HepG2 (cell line): ENCODE results near the gene STK32B. TPM values are rescaled to one million over a fixed set of nuclear protein-coding genes. Genes with fewer than 3 reads are reported as not detected.

Experiments
- ATAC-seq: fragments of 200-7000 bp; cut with Tn5 transposase; 3 replicates; pipeline ENCODE4 v1.9.1; 2020; ENCODE audit warnings: mild to moderate bottlenecking, moderate library complexity
- BruUV-seq: library from RNA; stranded (reverse); fragments of 400-500 nt; replicated peaks from 2 replicates; lab custom pipeline; 2021; lab: Mats Ljungman, UMichigan
- CTCF ChIA-PET: fragments of 300-600 bp; formaldehyde crosslinking; extraction: SDS; loops from one replicate; lab custom pipeline; 2021; ENCODE audit warnings: low total read pairs, inconsistent platforms, low intra/inter-chr PET ratio; lab: Yijun Ruan, JAX
- POLR2A ChIA-PET: fragments of 350-600 bp; sonication (Branson Sonifier 250); formaldehyde crosslinking; loops from one replicate; lab custom pipeline; 2020; ENCODE audit warnings: antibody characterized with exemption, inconsistent platforms; lab: Yijun Ruan, JAX
- DNase-seq: peaks from one replicate; pipeline ENCODE4 v3.0.0-alpha.2; 2015; ENCODE audit warnings: low spot score
- FAIRE-seq: peaks from 3 replicates; lab custom pipeline; 2011; peaks lifted over from hg19 to GRCh38; lab: Jason Lieb, UNC
- H2AFZ ChIP-seq: one replicate; pipeline ENCODE4 v1.6.1; 2011; ENCODE audit warnings: low read length, inconsistent platforms
- H3K27ac ChIP-seq: fragments of 300-600 bp; 3 replicates; pipeline ENCODE4 v1.8.0; 2011; ENCODE audit warnings: mixed run types, mild to moderate bottlenecking, mixed read lengths, low read length, inconsistent platforms; ENCODE audit not compliant: insufficient read depth; ENCODE audit errors: extremely low read length
- H3K27me3 ChIP-seq, 2 experiments: fragments of 200-600 bp in 1 of 2; 2 replicates in 1 of 2; 3 replicates in 1 of 2; pipeline versions ENCODE4 v1.6.0 to v1.8.0; 2011; ENCODE audit warnings: low read length in 2 of 2, mild to moderate bottlenecking in 2 of 2, moderate library complexity in 2 of 2, inconsistent platforms in 1 of 2; ENCODE audit not compliant: insufficient read depth in 2 of 2, control insufficient read depth in 1 of 2
- H3K36me3 ChIP-seq, 2 experiments: fragments of 200-600 bp in 1 of 2; replicated peaks in 1 of 2; 2 replicates in 1 of 2; 3 replicates in 1 of 2; pipeline versions ENCODE4 v1.5.1 to v1.8.0; 2011; ENCODE audit warnings: low read length in 2 of 2, inconsistent platforms in 1 of 2; ENCODE audit not compliant: insufficient read depth in 2 of 2, control insufficient read depth in 1 of 2
- H3K4me1 ChIP-seq: 2 replicates; pipeline ENCODE4 v1.5.1; 2012; ENCODE audit warnings: low read length, inconsistent platforms; ENCODE audit not compliant: insufficient read depth
- H3K4me2 ChIP-seq: 2 replicates; pipeline ENCODE4 v1.6.0; 2011; ENCODE audit warnings: low read depth, low read length, inconsistent platforms
- H3K4me3 ChIP-seq, 3 experiments: fragments of 200-600 bp in 1 of 3; sonication (generic), shearing (Covaris generic) in 1 of 3; replicated peaks in 1 of 3; 2 replicates each; pipeline ENCODE4 v1.5.1; 2011 to 2016; ENCODE audit warnings: low read length in 3 of 3, inconsistent platforms in 2 of 3, low read depth in 2 of 3, mild to moderate bottlenecking in 2 of 3, control low read depth in 1 of 3, mixed read lengths in 1 of 3; ENCODE audit not compliant: insufficient read depth in 1 of 3
- H3K79me2 ChIP-seq: one replicate; pipeline ENCODE4 v1.6.1; 2011; ENCODE audit warnings: low read length, inconsistent platforms; ENCODE audit not compliant: insufficient read depth
- H3K9ac ChIP-seq: 2 replicates; pipeline ENCODE4 v1.6.0; 2011; ENCODE audit warnings: mild to moderate bottlenecking, low read depth, low read length, inconsistent platforms; ENCODE audit not compliant: insufficient read depth
- H3K9me3 ChIP-seq: 2 replicates; pipeline ENCODE4 v1.5.1; 2012; ENCODE audit warnings: mild to moderate bottlenecking, low read length
- H4K20me1 ChIP-seq: 2 replicates; pipeline ENCODE4 v1.6.0; 2011; ENCODE audit warnings: inconsistent platforms, mild to moderate bottlenecking, low read length, moderate library complexity; ENCODE audit not compliant: insufficient read depth
- CREB3 ChIP-seq: sonication (generic); formaldehyde crosslinking; IDR thresholded peaks from 2 replicates; pipeline ENCODE4 v1.5.0; 2020; ENCODE audit warnings: missing genetic modification reagents
- CSRNP1 ChIP-seq: sonication (generic); formaldehyde crosslinking; IDR thresholded peaks from 2 replicates; pipeline ENCODE4 v1.8.1; 2023; ENCODE audit warnings: mild to moderate bottlenecking, missing genetic modification reagents
- FOXA3 ChIP-seq: IDR thresholded peaks from 2 replicates; pipeline ENCODE4 v1.6.1; 2016; ENCODE audit warnings: missing genetic modification reagents, missing compliant biosample characterization
- JARID2 ChIP-seq: sonication (generic); formaldehyde crosslinking; IDR thresholded peaks from 2 replicates; pipeline ENCODE4 v1.8.1; 2023; ENCODE audit warnings: missing genetic modification reagents, inconsistent platforms; ENCODE audit not compliant: insufficient replicate concordance
- KDM5A ChIP-seq: fragments of 200-600 bp; sonication (generic); IDR thresholded peaks from 2 replicates; pipeline ENCODE4 v1.7.0; 2018; ENCODE audit warnings: antibody characterized with exemption, mild to moderate bottlenecking, low read length, borderline replicate concordance
- MAFF ChIP-seq: IDR thresholded peaks from 2 replicates; pipeline ENCODE4 v1.6.1; 2011; ENCODE audit warnings: low read depth, low read length, improper control_type of control experiment
- MAFK ChIP-seq, 2 experiments: IDR thresholded peaks in 1 of 2; conservative IDR thresholded peaks in 1 of 2; 2 replicates each; pipeline ENCODE4 v1.6.1; 2011; ENCODE audit warnings: improper control_type of control experiment in 2 of 2, low read length in 2 of 2
- THRA ChIP-seq: sonication (generic); formaldehyde crosslinking; IDR thresholded peaks from 2 replicates; pipeline ENCODE4 v1.4.0; 2020; ENCODE audit warnings: missing genetic modification reagents, borderline replicate concordance
- ZNF33A ChIP-seq: sonication (generic); formaldehyde crosslinking; IDR thresholded peaks from 2 replicates; pipeline ENCODE4 v1.5.1; 2020; ENCODE audit warnings: missing genetic modification reagents, mild to moderate bottlenecking, moderate library complexity, borderline replicate concordance
- ZNF850 ChIP-seq: sonication (generic); formaldehyde crosslinking; conservative IDR thresholded peaks from 2 replicates; pipeline ENCODE4 v1.9.0; 2021; ENCODE audit warnings: mild to moderate bottlenecking, missing genetic modification reagents
- ZNF878 ChIP-seq: sonication (generic); formaldehyde crosslinking; IDR thresholded peaks from 2 replicates; pipeline ENCODE4 v1.8.1; 2023; ENCODE audit warnings: mild to moderate bottlenecking, missing genetic modification reagents, moderate library complexity
- WGBS: methylation state at CpG from one replicate; pipeline ENCODE4 v1.1.6; 2017; ENCODE audit warnings: low lambda C conversion rate; 5-methylcytosine and 5-hydroxymethylcytosine counted together
- in situ Hi-C: cut with HindIII; loops from 2 replicates; pipeline ENCODE4 v1.10.0; 2017; ENCODE audit warnings: low pct_unique_long_range_greater_than_20kb; ENCODE audit not compliant: extremely low pct_ligation_motif_present
- intact Hi-C: fragments of 100-400 bp; cut with micrococcal nuclease; formaldehyde crosslinking; loops from one replicate; pipeline ENCODE4 v1.10.0; 2022; ENCODE audit not compliant: unreplicated experiment
- polyA plus RNA-seq, 8 experiments: library from polyadenylated mRNA; depleted of rRNA in 3 of 8; stranded (reverse) in 7 of 8; unstranded in 1 of 8; fragments of >200 nt; fragmentation: Illumina TruSeq in 4 of 8; extraction: Trizol in 4 of 8; gene quantifications; 2 replicates each; pipeline versions ENCODE4 v1.2.1 to v1.2.3, GENCODE V29; 2011 to 2016; ENCODE audit warnings: low read depth in 4 of 8, missing spikeins in 1 of 8, mixed read lengths in 1 of 8; ENCODE audit not compliant: insufficient read depth in 1 of 8
- total RNA-seq, 5 experiments: library from RNA; depleted of rRNA; stranded (reverse); fragments of >200 nt; fragmentation: Illumina TruSeq; extraction: Trizol; gene quantifications; 2 replicates each; pipeline ENCODE4 v1.2.3, GENCODE V29; 2016; ENCODE audit warnings: low read depth in 1 of 5

STK32B gene
- total and polyA plus RNA-seq, 2 of the 13 experiments (the other 11 are each of a cell fraction or from before 2014, with no cell fraction given) = not detected

GRCh38 chr4:5470318-5471198, 419.3 kb downstream of the STK32B start:
- CTCF ChIA-PET = no interaction called here
- 47% methylated on average over 8 of the region's 13 CpGs for WGBS
- BruUV-seq = no TSS peak
- Histone ChIP-seq H3K36me3 (no peaks in the 10 kb centered on the region), H3K4me1 (no peaks in the 10 kb centered on the region), H3K9me3 (no peaks in the 10 kb centered on the region), H3K79me2 (no peaks in the 10 kb centered on the region), H3K9ac (no peak overlapping the region), H3K4me3 (no peak overlapping the region), H3K4me2 (no peak overlapping the region), H3K27me3 (peaks cover 1 to 4% of the 10 kb centered on the region in 2 experiments; a peak in 3 of 5 replicates), H2AFZ (no peak overlapping the region), H3K27ac (no peak overlapping the region), H4K20me1 (no peaks in the 10 kb centered on the region)
- no peak for DNase-seq
- intact Hi-C loops = no loop called here
- no peak for ATAC-seq
- POLR2A ChIA-PET = no interaction called here
- TF ChIP-seq ZNF850 (CRISPR knock-in tag) = no peak
- TF ChIP-seq MAFK (conservative IDR thresholded peaks at IDR 0.05 in 1 of 2, IDR thresholded peaks at IDR 0.05 in 1 of 2; ENCODE audit: low read length in 2 of 2) = peak in 1 of 2 experiments; percentile 52; a peak in 2 of 4 replicates
- no peak for TF ChIP-seq ZNF33A (CRISPR knock-in tag)
- 0 out of 2 replicates have a peak, but pooled peaks have one; percentile 11 for TF ChIP-seq MAFF
- no peak for FAIRE-seq
- in situ Hi-C loops = no loop called here

GRCh38 chr4:5471206-5471605, 419.9 kb downstream of the STK32B start:
- in situ Hi-C loops = no loop called here
- Histone ChIP-seq H3K79me2 (no peaks in the 10 kb centered on the region), H4K20me1 (no peaks in the 10 kb centered on the region), H3K9ac (no peak overlapping the region), H3K27me3 (peaks cover 1 to 4% of the 10 kb centered on the region in 2 experiments; a peak in 3 of 5 replicates), H3K4me3 (no peak overlapping the region), H3K4me2 (no peak overlapping the region), H3K4me1 (no peaks in the 10 kb centered on the region), H2AFZ (no peak overlapping the region), H3K9me3 (no peaks in the 10 kb centered on the region), H3K36me3 (no peaks in the 10 kb centered on the region), H3K27ac (no peak overlapping the region)
- DNase-seq (no peak), FAIRE-seq (no peak), ATAC-seq (no peak)
- intact Hi-C loops = no loop called here
- no TSS peak for BruUV-seq
- POLR2A ChIA-PET = no interaction called here
- WGBS = 4% methylated on average over 7 of the region's 7 CpGs
- CTCF ChIA-PET = no interaction called here
- TF ChIP-seq JARID2 (CRISPR knock-in tag) = no peak
- no peak for TF ChIP-seq ZNF878 (CRISPR knock-in tag)
- TF ChIP-seq CSRNP1 (CRISPR knock-in tag) = no peak
- no peak for TF ChIP-seq FOXA3 (CRISPR knock-in tag)
- no peak for TF ChIP-seq THRA (CRISPR knock-in tag)
- no peak for TF ChIP-seq KDM5A
- TF ChIP-seq CREB3 (CRISPR knock-in tag) = no peak
